A549 (cell line): ENCODE measurements around the gene SNUPN. TPM values are rescaled to one million over a fixed set of nuclear protein-coding genes. Genes with fewer than 3 reads are reported as not detected.

ENCODE experiments used
- ATAC-seq, 2 experiments: fragments of 200-7000 bp in 1 of 2; fragments of >200 bp in 1 of 2; cut with Nextera tagmentation in 1 of 2; cut with Tn5 transposase in 1 of 2; 3 replicates each; pipeline versions ENCODE4 v1.8.0 to v1.9.1; 2018 to 2020; ENCODE audit warnings: mild to moderate bottlenecking in 1 of 2, moderate library complexity in 1 of 2
- CTCF ChIA-PET: fragments of 300-600 bp; sonication (Branson Sonifier 250); formaldehyde crosslinking; extraction: SDS; loops from one replicate; lab custom pipeline; 2021; ENCODE audit warnings: antibody characterized with exemption, inconsistent platforms; lab: Yijun Ruan, JAX
- POLR2A ChIA-PET: fragments of 350-600 bp; formaldehyde crosslinking; extraction: SDS; loops from one replicate; lab custom pipeline; 2021; ENCODE audit warnings: antibody characterized with exemption, inconsistent platforms; lab: Yijun Ruan, JAX
- DNase-seq, 2 experiments: peaks; one replicate each; pipeline versions ENCODE4 v3.0.0 to v3.0.0-alpha.2; 2011 to 2016; ENCODE audit warnings: low read depth in 1 of 2, low spot score in 1 of 2
- FAIRE-seq: peaks from 2 replicates; lab custom pipeline; 2011; peaks lifted over from hg19 to GRCh38; lab: Jason Lieb, UNC
- H3K27ac ChIP-seq, 2 experiments: fragments of >200 bp; sonication (Bioruptor Twin); formaldehyde crosslinking; 3 replicates each; pipeline ENCODE4 v1.5.1; 2016 to 2017
- H3K4me1 ChIP-seq: fragments of >200 bp; sonication (Bioruptor Twin); formaldehyde crosslinking; 3 replicates; pipeline ENCODE4 v1.6.1; 2016
- H3K4me2 ChIP-seq: fragments of >200 bp; sonication (Bioruptor Twin); formaldehyde crosslinking; 3 replicates; pipeline ENCODE4 v1.6.1; 2016
- H3K4me3 ChIP-seq: fragments of >200 bp; sonication (Bioruptor Twin); formaldehyde crosslinking; 3 replicates; pipeline ENCODE4 v1.5.1; 2016
- H3K9me3 ChIP-seq: fragments of >200 bp; sonication (Bioruptor Twin); formaldehyde crosslinking; 3 replicates; pipeline ENCODE4 v1.6.1; 2016
- BCL3 ChIP-seq: fragments of >200 bp; sonication (Bioruptor Twin); formaldehyde crosslinking; IDR thresholded peaks from 3 replicates; pipeline ENCODE4 v1.6.1; 2016
- CBX8 ChIP-seq: fragments of 200-600 bp; sonication (generic); IDR thresholded peaks from 2 replicates; pipeline ENCODE4 v1.6.1; 2016
- CEBPB ChIP-seq, 2 experiments: fragments of >200 bp in 1 of 2; sonication (Bioruptor Twin) in 1 of 2; formaldehyde crosslinking in 1 of 2; IDR thresholded peaks; 2 replicates each; pipeline ENCODE4 v1.6.1; 2012 to 2016
- CHD2 ChIP-seq: fragments of 150-350 bp; IDR thresholded peaks from 2 replicates; pipeline ENCODE4 v1.6.1; 2014; ENCODE audit warnings: low read length; ENCODE audit not compliant: partially characterized antibody
- EHMT2 ChIP-seq: fragments of 200-600 bp; sonication (generic); IDR thresholded peaks from 2 replicates; pipeline ENCODE4 v1.6.1; 2016; ENCODE audit warnings: antibody characterized with exemption, low read depth, mild to moderate bottlenecking, moderate library complexity
- FOSB ChIP-seq: fragments of 250-450 bp; sonication (Bioruptor Pico); IDR thresholded peaks from 2 replicates; pipeline ENCODE4 v1.5.0; 2020; ENCODE audit warnings: mild to moderate bottlenecking, moderate library complexity
- HOXB13 ChIP-seq: fragments of 250-450 bp; sonication (Bioruptor Pico); IDR thresholded peaks from 2 replicates; pipeline ENCODE4 v1.5.0; 2020; ENCODE audit warnings: low read depth, mild to moderate bottlenecking, moderate library complexity
- HOXB5 ChIP-seq: fragments of 250-450 bp; sonication (Bioruptor Pico); IDR thresholded peaks from 2 replicates; pipeline ENCODE4 v1.5.0; 2020; ENCODE audit warnings: mild to moderate bottlenecking, moderate library complexity
- JUN ChIP-seq, 2 experiments: fragments of >200 bp; sonication (Bioruptor Twin); formaldehyde crosslinking; IDR thresholded peaks; 2 replicates in 1 of 2; 3 replicates in 1 of 2; pipeline ENCODE4 v1.6.1; 2016 to 2017
- JUNB ChIP-seq: fragments of >200 bp; sonication (Bioruptor Twin); formaldehyde crosslinking; IDR thresholded peaks from 2 replicates; pipeline ENCODE4 v1.6.1; 2016
- KDM5A ChIP-seq: fragments of 200-600 bp; sonication (generic); IDR thresholded peaks from 2 replicates; pipeline ENCODE4 v1.6.1; 2016; ENCODE audit warnings: antibody characterized with exemption, mild to moderate bottlenecking
- MAFK ChIP-seq: fragments of 450-650 bp; IDR thresholded peaks from 2 replicates; pipeline ENCODE4 v1.6.1; 2014; ENCODE audit not compliant: partially characterized antibody
- RCOR1 ChIP-seq: fragments of 150-350 bp; IDR thresholded peaks from 2 replicates; pipeline ENCODE4 v1.6.1; 2014; ENCODE audit warnings: antibody characterized with exemption, low read length, low read depth
- SREBF2 ChIP-seq: fragments of 450-650 bp; IDR thresholded peaks from 2 replicates; pipeline ENCODE4 v1.6.1; 2014; ENCODE audit warnings: mild to moderate bottlenecking, moderate library complexity
- TFCP2L1 ChIP-seq: fragments of 250-450 bp; sonication (Bioruptor Pico); IDR thresholded peaks from 2 replicates; pipeline ENCODE4 v1.5.0; 2021; ENCODE audit warnings: mild to moderate bottlenecking
- TP53 ChIP-seq: fragments of 250-450 bp; sonication (Bioruptor Pico); IDR thresholded peaks from 2 replicates; pipeline ENCODE4 v1.5.0; 2021; ENCODE audit warnings: mild to moderate bottlenecking, moderate library complexity
- USF2 ChIP-seq: fragments of 450-650 bp; IDR thresholded peaks from 2 replicates; pipeline ENCODE4 v1.6.1; 2014; ENCODE audit warnings: antibody characterized with exemption
- ZNF302 ChIP-seq: fragments of 250-450 bp; sonication (Bioruptor Pico); IDR thresholded peaks from 2 replicates; pipeline ENCODE4 v1.9.0; 2021; ENCODE audit warnings: inconsistent platforms, mild to moderate bottlenecking, moderate library complexity
- WGBS: methylation state at CpG from one replicate; pipeline ENCODE4 v1.1.6; 2017; ENCODE audit errors: missing lambda C conversion rate; 5-methylcytosine and 5-hydroxymethylcytosine counted together
- polyA plus RNA-seq, 4 experiments: library from polyadenylated mRNA; depleted of rRNA in 3 of 4; stranded (reverse); fragments of >200 nt; fragmentation: RNase III in 1 of 4; extraction: RNeasy Plus Mini Kit Qiagen cat#74134 plus additional on column Dnase treatment in 1 of 4; gene quantifications; 2 replicates in 3 of 4; 3 replicates in 1 of 4; pipeline ENCODE4 v1.2.3, GENCODE V29; 2011 to 2017
- TF ChIP-seq, protein P1 (sequence below): fragments of 250-450 bp; sonication (Bioruptor Pico); IDR thresholded peaks from 2 replicates; pipeline ENCODE4 v1.5.0; 2020; ENCODE audit warnings: low read depth, mild to moderate bottlenecking, moderate library complexity
- TF ChIP-seq, protein P2 (sequence below): IDR thresholded peaks from 2 replicates; pipeline ENCODE4 v1.6.1; 2012; ENCODE audit warnings: low read depth, borderline replicate concordance
- TF ChIP-seq, protein P3 (sequence below): fragments of 200-600 bp; sonication (generic); IDR thresholded peaks from 2 replicates; pipeline ENCODE4 v1.6.1; 2016; ENCODE audit warnings: antibody characterized with exemption, mild to moderate bottlenecking, moderate library complexity

The SNUPN gene
- polyA plus RNA-seq, 2 of the 4 experiments (the other 2 are of a cell fraction): 29.2 to 38.5 TPM

DNA sequence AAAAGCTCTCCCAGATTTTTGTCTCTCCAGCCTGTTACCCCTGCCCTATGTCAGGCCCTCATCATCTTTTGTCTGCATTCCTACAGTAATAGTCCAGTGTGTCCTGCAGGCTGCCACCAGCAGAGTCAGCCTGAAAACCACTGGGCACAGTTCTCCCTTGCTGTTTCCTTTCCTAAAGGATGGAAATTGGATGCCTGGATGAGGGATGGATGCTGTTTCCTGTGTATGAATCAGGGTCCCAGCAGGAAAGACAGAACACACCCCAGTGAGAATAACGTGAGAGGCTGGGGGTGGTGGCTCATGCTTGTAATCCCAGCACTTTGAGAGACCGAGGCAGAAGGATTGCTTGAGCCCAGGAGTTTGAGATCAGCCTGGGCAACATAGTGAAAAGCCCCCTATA is 18.9 kb upstream of the SNUPN start:
- no peak overlapping the region for H3K4me3 ChIP-seq
- no peaks in the 10 kb centered on the region for H3K9me3 ChIP-seq
- H3K27ac ChIP-seq: no peak overlapping the region
- peaks cover 22% of the 10 kb centered on the region for H3K4me1 ChIP-seq
- DNase-seq: no peak
- CTCF ChIA-PET: interaction anchor here (0.6 to 19.9 kb wide), 6 partner anchors 17 to 277 kb away, joined by 3 to 394 read pairs (median 5); no protein-coding TSS in a partner anchor
- POLR2A ChIA-PET: no interaction called here
- 60% methylated on average over 2 of the region's 2 CpGs for WGBS
- TF ChIP-seq EHMT2 (no peak), HOXB13 (CRISPR knock-in tag) (no peak), SREBF2 (no peak), MAFK (no peak), ZNF302 (CRISPR knock-in tag) (no peak), BCL3 (no peak), JUN (IDR thresholded peaks at IDR 0.05) (no peak), CBX8 (no peak)
- TF ChIP-seq, protein P1, sequence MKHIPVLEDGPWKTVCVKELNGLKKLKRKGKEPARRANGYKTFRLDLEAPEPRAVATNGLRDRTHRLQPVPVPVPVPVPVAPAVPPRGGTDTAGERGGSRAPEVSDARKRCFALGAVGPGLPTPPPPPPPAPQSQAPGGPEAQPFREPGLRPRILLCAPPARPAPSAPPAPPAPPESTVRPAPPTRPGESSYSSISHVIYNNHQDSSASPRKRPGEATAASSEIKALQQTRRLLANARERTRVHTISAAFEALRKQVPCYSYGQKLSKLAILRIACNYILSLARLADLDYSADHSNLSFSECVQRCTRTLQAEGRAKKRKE (CRISPR knock-in tag): no peak
- no peak for ATAC-seq
- no peak overlapping the region for H3K4me2 ChIP-seq
- no peak for FAIRE-seq

DNA sequence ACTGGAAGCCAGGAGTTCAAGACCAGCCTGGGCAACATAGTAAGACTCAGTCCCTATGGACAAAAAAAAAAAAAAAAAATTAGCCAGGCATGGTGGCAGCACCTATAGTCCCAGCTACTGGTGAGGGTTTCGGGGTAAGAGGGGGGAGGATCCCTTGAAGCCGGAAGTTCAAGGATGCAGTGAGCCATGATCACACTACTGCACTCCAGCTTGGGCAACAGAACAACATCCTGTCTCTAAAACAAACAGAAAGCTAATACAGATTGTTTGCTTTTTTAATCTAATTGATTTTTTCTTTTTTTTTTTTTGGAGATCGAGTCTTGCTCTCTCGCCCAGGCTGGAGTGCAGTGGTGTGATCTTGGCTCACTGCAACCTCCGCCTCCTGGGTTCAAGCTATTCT is 16.1 kb upstream of the SNUPN start:
- no peak for TF ChIP-seq RCOR1
- TF ChIP-seq HOXB13 (CRISPR knock-in tag): no peak
- TF ChIP-seq FOSB (CRISPR knock-in tag): no peak
- TF ChIP-seq, protein P2, sequence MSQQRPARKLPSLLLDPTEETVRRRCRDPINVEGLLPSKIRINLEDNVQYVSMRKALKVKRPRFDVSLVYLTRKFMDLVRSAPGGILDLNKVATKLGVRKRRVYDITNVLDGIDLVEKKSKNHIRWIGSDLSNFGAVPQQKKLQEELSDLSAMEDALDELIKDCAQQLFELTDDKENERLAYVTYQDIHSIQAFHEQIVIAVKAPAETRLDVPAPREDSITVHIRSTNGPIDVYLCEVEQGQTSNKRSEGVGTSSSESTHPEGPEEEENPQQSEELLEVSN: no peak
- no peak for TF ChIP-seq CHD2
- TF ChIP-seq, protein P3, sequence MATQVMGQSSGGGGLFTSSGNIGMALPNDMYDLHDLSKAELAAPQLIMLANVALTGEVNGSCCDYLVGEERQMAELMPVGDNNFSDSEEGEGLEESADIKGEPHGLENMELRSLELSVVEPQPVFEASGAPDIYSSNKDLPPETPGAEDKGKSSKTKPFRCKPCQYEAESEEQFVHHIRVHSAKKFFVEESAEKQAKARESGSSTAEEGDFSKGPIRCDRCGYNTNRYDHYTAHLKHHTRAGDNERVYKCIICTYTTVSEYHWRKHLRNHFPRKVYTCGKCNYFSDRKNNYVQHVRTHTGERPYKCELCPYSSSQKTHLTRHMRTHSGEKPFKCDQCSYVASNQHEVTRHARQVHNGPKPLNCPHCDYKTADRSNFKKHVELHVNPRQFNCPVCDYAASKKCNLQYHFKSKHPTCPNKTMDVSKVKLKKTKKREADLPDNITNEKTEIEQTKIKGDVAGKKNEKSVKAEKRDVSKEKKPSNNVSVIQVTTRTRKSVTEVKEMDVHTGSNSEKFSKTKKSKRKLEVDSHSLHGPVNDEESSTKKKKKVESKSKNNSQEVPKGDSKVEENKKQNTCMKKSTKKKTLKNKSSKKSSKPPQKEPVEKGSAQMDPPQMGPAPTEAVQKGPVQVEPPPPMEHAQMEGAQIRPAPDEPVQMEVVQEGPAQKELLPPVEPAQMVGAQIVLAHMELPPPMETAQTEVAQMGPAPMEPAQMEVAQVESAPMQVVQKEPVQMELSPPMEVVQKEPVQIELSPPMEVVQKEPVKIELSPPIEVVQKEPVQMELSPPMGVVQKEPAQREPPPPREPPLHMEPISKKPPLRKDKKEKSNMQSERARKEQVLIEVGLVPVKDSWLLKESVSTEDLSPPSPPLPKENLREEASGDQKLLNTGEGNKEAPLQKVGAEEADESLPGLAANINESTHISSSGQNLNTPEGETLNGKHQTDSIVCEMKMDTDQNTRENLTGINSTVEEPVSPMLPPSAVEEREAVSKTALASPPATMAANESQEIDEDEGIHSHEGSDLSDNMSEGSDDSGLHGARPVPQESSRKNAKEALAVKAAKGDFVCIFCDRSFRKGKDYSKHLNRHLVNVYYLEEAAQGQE: no peak
- TF ChIP-seq USF2: no peak
- TF ChIP-seq JUNB: no peak
- no peak for TF ChIP-seq TFCP2L1 (CRISPR knock-in tag)
- TF ChIP-seq KDM5A: no peak
- TF ChIP-seq CEBPB (IDR thresholded peaks at IDR 0.05): no peak
- no peak for TF ChIP-seq ZNF302 (CRISPR knock-in tag)
- TF ChIP-seq TP53 (CRISPR knock-in tag): no peak
- TF ChIP-seq HOXB5 (CRISPR knock-in tag): no peak

More for the DNA sequence above, 16.1 kb upstream of the SNUPN start:
- ChIA-PET CTCF (interaction anchor here (0.7 to 19.9 kb wide), 14 partner anchors 9 to 282 kb away, joined by 3 to 394 read pairs (median 7); partner anchors contain the start of genes MAN2C1, SNUPN and SNX33), POLR2A (interaction anchor here (2.4 to 4.4 kb wide), 5 partner anchors 15 to 273 kb away, joined by 15 to 94 read pairs (median 66); partner anchors contain the start of genes MAN2C1, PTPN9, SIN3A and SNUPN)
- 69% methylated on average over 5 of the region's 5 CpGs for WGBS
- peaks cover 23% of the 10 kb centered on the region for H3K4me1 ChIP-seq
- DNase-seq (no peak), ATAC-seq (no peak), FAIRE-seq (no peak)
- no peaks in the 10 kb centered on the region for H3K9me3 ChIP-seq
- H3K4me2 ChIP-seq: peak overlapping the region; percentile 67
- peak overlapping the region in 1 of 2 experiments; percentile 94; a peak in 4 of 6 replicates for H3K27ac ChIP-seq
- H3K4me3 ChIP-seq: no peak overlapping the region
